Trophoblast cell (in vitro differentiated cells and primary cell): ENCODE results near the gene CXCL6.

Source experiments
- DNase-seq, 2 donors: peaks; one replicate each; pipeline ENCODE4 v3.0.0-alpha.2; 2016
- H2AFZ ChIP-seq: 2 replicates; pipeline ENCODE4 v1.6.1; 2013; ENCODE audit warnings: low read length, moderate library complexity, mild to moderate bottlenecking; ENCODE audit not compliant: insufficient read depth, poor library complexity
- H2AK5ac ChIP-seq: 2 replicates; pipeline ENCODE4 v1.6.1; 2013; ENCODE audit warnings: mild to moderate bottlenecking, low read length
- H2BK120ac ChIP-seq: 2 replicates; pipeline ENCODE4 v1.6.1; 2013; ENCODE audit warnings: low read length, mild to moderate bottlenecking, moderate library complexity; ENCODE audit not compliant: insufficient read depth, poor library complexity
- H2BK12ac ChIP-seq: 2 replicates; pipeline ENCODE4 v1.6.1; 2013; ENCODE audit warnings: mild to moderate bottlenecking, low read length, moderate library complexity
- H2BK5ac ChIP-seq: 2 replicates; pipeline ENCODE4 v1.6.1; 2013; ENCODE audit warnings: low read length, low read depth, moderate library complexity, mild to moderate bottlenecking; ENCODE audit not compliant: poor library complexity
- H3K14ac ChIP-seq: 2 replicates; pipeline ENCODE4 v1.6.1; 2013; ENCODE audit warnings: mild to moderate bottlenecking, low read length
- H3K18ac ChIP-seq: 2 replicates; pipeline ENCODE4 v1.6.1; 2013; ENCODE audit warnings: mild to moderate bottlenecking, low read length
- H3K23ac ChIP-seq: 2 replicates; pipeline ENCODE4 v1.6.1; 2013; ENCODE audit warnings: low read length
- H3K27ac ChIP-seq: 2 replicates; pipeline ENCODE4 v1.5.1; 2013; ENCODE audit warnings: low read depth, mild to moderate bottlenecking, inconsistent platforms, low read length, moderate library complexity
- H3K27me3 ChIP-seq: 2 replicates; pipeline ENCODE4 v1.6.1; 2013; ENCODE audit warnings: inconsistent platforms, mild to moderate bottlenecking, low read length, moderate library complexity; ENCODE audit not compliant: insufficient read depth
- H3K36me3 ChIP-seq, 2 experiments: 1 replicate in 1 of 2; 2 replicates in 1 of 2; pipeline ENCODE4 v1.6.1; 2013; ENCODE audit warnings: low read length in 2 of 2, mild to moderate bottlenecking in 2 of 2, moderate library complexity in 1 of 2; ENCODE audit not compliant: insufficient read depth in 2 of 2, control insufficient read depth in 1 of 2
- H3K4ac ChIP-seq: 2 replicates; pipeline ENCODE4 v1.6.1; 2013; ENCODE audit warnings: low read depth, mild to moderate bottlenecking, low read length, moderate library complexity
- H3K4me1 ChIP-seq, 2 experiments: 1 replicate in 1 of 2; 2 replicates in 1 of 2; pipeline ENCODE4 v1.6.1; 2013; ENCODE audit warnings: low read length in 2 of 2, mild to moderate bottlenecking in 2 of 2, moderate library complexity in 1 of 2; ENCODE audit not compliant: insufficient read depth in 2 of 2, control insufficient read depth in 1 of 2
- H3K4me2 ChIP-seq: 2 replicates; pipeline ENCODE4 v1.6.1; 2013; ENCODE audit warnings: inconsistent platforms, mild to moderate bottlenecking, low read length, moderate library complexity
- H3K4me3 ChIP-seq: 2 replicates; pipeline ENCODE4 v1.5.1; 2013; ENCODE audit warnings: mild to moderate bottlenecking, low read depth, low read length, inconsistent platforms
- H3K79me1 ChIP-seq: one replicate; pipeline ENCODE4 v1.6.1; 2013; ENCODE audit warnings: low read length
- H3K79me2 ChIP-seq: 2 replicates; pipeline ENCODE4 v1.6.1; 2013; ENCODE audit warnings: low read length, mild to moderate bottlenecking; ENCODE audit not compliant: control insufficient read depth, insufficient read depth, poor library complexity
- H3K9ac ChIP-seq: 2 replicates; pipeline ENCODE4 v1.6.1; 2013; ENCODE audit warnings: mild to moderate bottlenecking, low read length
- H3K9me3 ChIP-seq: 2 replicates; pipeline ENCODE4 v1.6.1; 2013; ENCODE audit warnings: low read depth, mild to moderate bottlenecking, control low read depth, inconsistent platforms, low read length; ENCODE audit not compliant: insufficient read depth
- H4K12ac ChIP-seq: 2 replicates; pipeline ENCODE4 v1.6.1; 2013; ENCODE audit warnings: low read depth, mild to moderate bottlenecking, low read length, moderate library complexity
- H4K8ac ChIP-seq: 2 replicates; pipeline ENCODE4 v1.6.1; 2013; ENCODE audit warnings: low read depth, mild to moderate bottlenecking, low read length, moderate library complexity
- H4K91ac ChIP-seq: one replicate; pipeline ENCODE4 v1.6.1; 2013; ENCODE audit warnings: low read depth, mild to moderate bottlenecking, low read length, moderate library complexity
- WGBS: extraction: QIAGEN DNeasy Blood & Tissue Kit; methylation state at CpG from one replicate; pipeline ENCODE4 v1.1.7; 2013; ENCODE audit warnings: missing lambda C conversion rate; ENCODE audit not compliant: insufficient read length, insufficient coverage; ENCODE audit errors: extremely low coverage; 5-methylcytosine and 5-hydroxymethylcytosine counted together

Gene CXCL6

DNA sequence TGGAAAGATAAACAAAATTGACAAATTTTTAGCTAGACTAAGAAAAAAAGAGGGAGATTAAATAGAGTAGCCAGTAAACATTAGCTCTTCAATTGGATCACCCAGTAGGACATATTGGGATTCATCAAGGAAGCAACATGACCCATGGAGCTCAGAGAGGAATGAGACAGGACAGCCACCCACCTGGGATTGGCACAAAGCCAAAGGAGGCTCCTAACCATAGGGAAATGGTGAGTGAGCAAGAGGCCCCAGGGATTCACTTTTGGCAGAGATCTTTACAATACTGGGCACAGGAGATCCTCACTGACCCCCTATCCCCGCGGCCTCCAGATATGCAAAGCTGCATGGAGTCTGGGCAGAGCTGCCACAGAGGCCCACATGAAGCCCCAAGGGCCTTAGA, 34.8 kb upstream of the CXCL6 start:
- no peaks in the 10 kb centered on the region for H3K36me3 ChIP-seq
- H3K14ac ChIP-seq: no peak overlapping the region
- no peak overlapping the region for H3K18ac ChIP-seq
- H2BK5ac ChIP-seq: no peak overlapping the region
- no peaks in the 10 kb centered on the region for H3K4me1 ChIP-seq
- H3K4me3 ChIP-seq: no peak overlapping the region
- no peak overlapping the region for H4K91ac ChIP-seq
- H3K27me3 ChIP-seq: no peaks in the 10 kb centered on the region
- H4K8ac ChIP-seq: no peak overlapping the region
- H3K27ac ChIP-seq: no peak overlapping the region
- no peak overlapping the region for H2BK12ac ChIP-seq
- H4K12ac ChIP-seq: no peak overlapping the region
- H3K79me2 ChIP-seq: no peaks in the 10 kb centered on the region
- no peak overlapping the region for H3K4ac ChIP-seq
- H3K9ac ChIP-seq: no peak overlapping the region
- WGBS: no CpG with 5 or more reads among the region's 2 CpGs
- no peak overlapping the region for H2BK120ac ChIP-seq
- H3K9me3 ChIP-seq: no peaks in the 10 kb centered on the region
- no peak overlapping the region for H3K23ac ChIP-seq
- H3K4me2 ChIP-seq: no peak overlapping the region
- DNase-seq: no peak
- H3K79me1 ChIP-seq: no peaks in the 10 kb centered on the region
- no peak overlapping the region for H2AFZ ChIP-seq
- H2AK5ac ChIP-seq: no peak overlapping the region

DNA sequence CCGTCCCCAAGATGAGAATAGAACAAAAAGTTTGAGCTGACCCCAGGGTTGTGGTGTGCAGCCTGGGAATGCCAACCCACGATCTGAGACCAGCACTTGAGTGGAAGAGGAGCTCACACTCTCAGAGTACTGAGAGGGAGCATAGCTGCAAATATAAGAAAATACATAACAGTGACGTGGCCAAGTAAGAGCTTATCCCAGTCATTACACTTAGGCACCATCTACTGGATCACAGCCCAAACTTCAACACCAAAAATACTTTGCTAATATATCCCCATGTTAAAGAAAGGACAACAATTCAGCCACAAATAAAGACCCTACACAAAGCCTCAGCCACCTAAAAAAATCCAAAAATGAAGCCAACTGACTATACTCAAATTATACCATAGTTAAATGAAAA, 33.3 kb upstream of the CXCL6 start:
- Histone ChIP-seq H3K14ac (no peak overlapping the region), H3K4me1 (no peaks in the 10 kb centered on the region), H3K4me2 (no peak overlapping the region), H2BK5ac (no peak overlapping the region), H3K4me3 (no peak overlapping the region), H2BK12ac (no peak overlapping the region), H3K36me3 (no peaks in the 10 kb centered on the region), H3K4ac (no peak overlapping the region), H3K23ac (no peak overlapping the region), H3K79me2 (no peaks in the 10 kb centered on the region), H2AFZ (no peak overlapping the region), H4K8ac (no peak overlapping the region), H3K27ac (no peak overlapping the region), H3K9me3 (no peaks in the 10 kb centered on the region), H3K27me3 (no peaks in the 10 kb centered on the region), H2BK120ac (no peak overlapping the region), H3K79me1 (no peaks in the 10 kb centered on the region), H4K91ac (no peak overlapping the region), H4K12ac (no peak overlapping the region), H3K9ac (no peak overlapping the region), H2AK5ac (no peak overlapping the region), H3K18ac (no peak overlapping the region)
- DNase-seq: no peak
- WGBS: no CpG with 5 or more reads among the region's 3 CpGs

GRCh38 chr4:73810191-73810590, 26.3 kb upstream of the CXCL6 start:
- no peak overlapping the region for H2BK5ac ChIP-seq
- no peak overlapping the region for H3K18ac ChIP-seq
- no peak overlapping the region for H3K9ac ChIP-seq
- H2AK5ac ChIP-seq: no peak overlapping the region
- H3K23ac ChIP-seq: no peak overlapping the region
- no peaks in the 10 kb centered on the region for H3K4me1 ChIP-seq
- no peak overlapping the region for H3K27ac ChIP-seq
- no peak overlapping the region for H3K4me2 ChIP-seq
- no peak overlapping the region for H4K91ac ChIP-seq
- H3K14ac ChIP-seq: no peak overlapping the region
- H2AFZ ChIP-seq: no peak overlapping the region
- no peak overlapping the region for H4K12ac ChIP-seq
- WGBS: no CpG with 5 or more reads among the region's 3 CpGs
- no peak overlapping the region for H2BK120ac ChIP-seq
- no peaks in the 10 kb centered on the region for H3K9me3 ChIP-seq
- no peaks in the 10 kb centered on the region for H3K79me1 ChIP-seq
- H2BK12ac ChIP-seq: no peak overlapping the region
- H3K4ac ChIP-seq: no peak overlapping the region
- no peak overlapping the region for H4K8ac ChIP-seq
- no peaks in the 10 kb centered on the region for H3K27me3 ChIP-seq
- DNase-seq: no peak
- no peak overlapping the region for H3K4me3 ChIP-seq
- no peaks in the 10 kb centered on the region for H3K79me2 ChIP-seq
- no peaks in the 10 kb centered on the region for H3K36me3 ChIP-seq

DNA sequence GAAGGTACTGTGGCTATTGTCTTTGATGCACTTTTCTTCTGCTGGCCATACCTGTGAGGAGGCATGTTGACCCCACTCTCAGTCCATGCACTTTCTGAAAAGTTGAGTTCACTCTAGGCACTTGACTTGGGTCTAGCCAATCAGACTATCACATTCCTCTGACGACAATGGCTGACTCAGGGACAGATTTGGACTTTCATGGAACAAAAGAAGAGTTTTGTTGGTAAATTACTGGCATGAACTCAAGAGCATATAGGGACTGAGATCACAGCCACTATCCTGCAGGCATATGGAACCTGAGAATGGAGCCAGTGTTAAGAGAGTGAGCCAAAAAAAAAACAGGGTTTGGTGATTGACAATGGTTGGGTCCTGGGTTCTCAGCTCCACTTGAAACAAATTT, 24.6 kb upstream of the CXCL6 start:
- Histone ChIP-seq H2AFZ (no peak overlapping the region), H3K4me3 (no peak overlapping the region), H3K4me1 (no peaks in the 10 kb centered on the region), H2AK5ac (no peak overlapping the region), H3K27ac (no peak overlapping the region), H2BK12ac (no peak overlapping the region), H4K12ac (no peak overlapping the region), H3K27me3 (no peaks in the 10 kb centered on the region), H3K79me2 (no peaks in the 10 kb centered on the region), H4K8ac (no peak overlapping the region), H3K18ac (no peak overlapping the region), H3K23ac (no peak overlapping the region), H3K9me3 (no peaks in the 10 kb centered on the region), H2BK120ac (no peak overlapping the region), H3K9ac (no peak overlapping the region), H3K14ac (no peak overlapping the region), H3K4me2 (no peak overlapping the region), H2BK5ac (no peak overlapping the region), H3K4ac (no peak overlapping the region), H3K36me3 (no peaks in the 10 kb centered on the region), H4K91ac (no peak overlapping the region), H3K79me1 (no peaks in the 10 kb centered on the region)
- no peak for DNase-seq
- WGBS: no CpG with 5 or more reads among the region's 1 CpG
